ENCODE results near the gene PIAS4.

The PIAS4 gene

DNA sequence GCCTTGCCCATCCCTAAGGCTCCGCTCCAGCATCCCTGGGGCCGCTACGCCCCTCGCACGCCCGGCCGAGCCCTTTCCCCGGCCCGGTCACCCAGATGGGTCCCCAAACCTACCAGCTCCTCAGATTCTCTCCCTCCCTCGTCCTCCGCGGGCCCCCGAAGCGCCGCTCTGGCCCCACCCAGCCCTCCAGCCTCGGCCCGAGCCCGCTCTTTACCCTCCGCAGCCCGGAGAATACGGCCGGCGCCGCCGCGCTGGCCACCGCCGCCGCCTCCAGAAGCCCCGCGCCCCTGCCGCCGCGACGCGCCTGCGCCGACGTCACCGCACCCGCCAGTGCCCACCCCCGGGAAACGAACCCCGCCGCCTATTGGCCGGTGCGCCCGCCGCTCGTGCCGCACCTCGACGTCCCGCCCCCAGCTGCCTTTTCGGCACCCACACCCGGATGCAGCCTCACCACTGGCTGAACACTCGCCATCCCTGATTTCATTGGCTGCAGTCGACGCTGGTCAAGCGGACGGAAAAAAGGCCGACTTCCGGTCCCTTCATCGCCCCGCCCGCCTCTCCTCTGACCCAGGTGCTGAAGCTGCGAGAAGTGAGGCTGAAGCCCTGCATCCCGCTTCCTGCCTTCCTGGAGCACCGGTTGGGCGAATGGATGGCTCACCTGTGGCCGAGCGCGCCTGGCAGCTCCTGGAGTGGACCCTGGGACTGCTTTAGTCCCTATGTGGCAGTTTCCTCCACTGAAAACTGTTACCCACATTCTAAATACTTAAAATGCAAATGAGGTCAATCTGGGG lies 36.5 kb upstream of the PIAS4 start, which contains the start of gene DAPK3:
Gene DAPK3 (minus strand): TSS at position 292 of the 791 bp plus-strand sequence. CDS start 1,364 bp downstream, outside the sequence.
- DNase-seq (ENCODE audit: low spot score): peak; percentile 98
- in situ Hi-C loops (cut with MboI; ENCODE audit: low sequenced_read_pairs, unreplicated experiment): no loop called here
- TF ChIP-seq, protein P1, sequence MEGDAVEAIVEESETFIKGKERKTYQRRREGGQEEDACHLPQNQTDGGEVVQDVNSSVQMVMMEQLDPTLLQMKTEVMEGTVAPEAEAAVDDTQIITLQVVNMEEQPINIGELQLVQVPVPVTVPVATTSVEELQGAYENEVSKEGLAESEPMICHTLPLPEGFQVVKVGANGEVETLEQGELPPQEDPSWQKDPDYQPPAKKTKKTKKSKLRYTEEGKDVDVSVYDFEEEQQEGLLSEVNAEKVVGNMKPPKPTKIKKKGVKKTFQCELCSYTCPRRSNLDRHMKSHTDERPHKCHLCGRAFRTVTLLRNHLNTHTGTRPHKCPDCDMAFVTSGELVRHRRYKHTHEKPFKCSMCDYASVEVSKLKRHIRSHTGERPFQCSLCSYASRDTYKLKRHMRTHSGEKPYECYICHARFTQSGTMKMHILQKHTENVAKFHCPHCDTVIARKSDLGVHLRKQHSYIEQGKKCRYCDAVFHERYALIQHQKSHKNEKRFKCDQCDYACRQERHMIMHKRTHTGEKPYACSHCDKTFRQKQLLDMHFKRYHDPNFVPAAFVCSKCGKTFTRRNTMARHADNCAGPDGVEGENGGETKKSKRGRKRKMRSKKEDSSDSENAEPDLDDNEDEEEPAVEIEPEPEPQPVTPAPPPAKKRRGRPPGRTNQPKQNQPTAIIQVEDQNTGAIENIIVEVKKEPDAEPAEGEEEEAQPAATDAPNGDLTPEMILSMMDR (IDR thresholded peaks at IDR 0.05; ENCODE audit: borderline replicate concordance, control extremely low read depth, extremely low read depth, insufficient read depth, missing control alignments): no peak

DNA sequence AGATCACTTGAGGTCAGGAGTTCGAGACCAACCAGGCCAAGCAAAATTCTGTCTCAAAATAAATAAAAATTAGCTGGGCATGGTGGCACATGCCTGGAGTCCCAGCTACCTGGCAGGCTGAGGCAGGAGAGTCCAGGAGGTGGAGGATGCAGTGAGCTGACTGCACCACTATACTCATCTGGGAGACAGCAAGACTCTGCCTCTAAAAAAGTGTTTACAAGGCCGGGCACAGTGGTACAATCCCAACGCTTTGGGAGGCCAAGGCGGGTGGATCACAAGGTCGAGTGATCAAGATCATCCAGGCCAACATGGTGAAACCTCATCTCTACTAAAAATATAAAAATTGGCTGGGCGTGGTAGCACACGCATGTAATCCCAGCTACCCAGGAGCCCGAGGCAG lies 32.4 kb upstream of the PIAS4 start:
- TF ChIP-seq, protein P1 (IDR thresholded peaks at IDR 0.05; ENCODE audit: borderline replicate concordance, control extremely low read depth, extremely low read depth, insufficient read depth, missing control alignments): no peak
- DNase-seq (ENCODE audit: low spot score): no peak
- in situ Hi-C loops (cut with MboI; ENCODE audit: low sequenced_read_pairs, unreplicated experiment): no loop called here

DNA sequence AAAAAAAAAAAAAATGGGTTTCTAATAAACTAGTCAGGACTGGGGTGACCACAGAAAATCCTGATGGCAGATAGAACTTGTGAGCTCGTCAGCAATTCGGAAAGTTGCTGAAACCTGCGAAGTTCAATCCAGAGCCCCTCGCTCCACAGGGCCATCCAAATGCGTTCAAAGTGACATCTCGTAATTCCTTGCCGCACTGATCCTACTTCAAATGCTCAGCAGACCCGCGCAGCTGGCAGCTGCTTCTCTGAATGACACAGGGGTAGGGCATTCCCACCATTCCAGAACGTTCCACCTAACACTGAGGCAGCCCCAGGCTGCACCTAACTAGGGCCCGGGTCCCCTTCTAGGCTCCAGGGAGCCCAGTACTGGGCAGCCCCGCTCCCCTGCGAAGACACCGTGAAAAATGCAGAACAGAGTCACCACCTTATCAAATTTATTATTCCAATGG lies 31.9 kb upstream of the PIAS4 start:
- in situ Hi-C loops (cut with MboI; ENCODE audit: low sequenced_read_pairs, unreplicated experiment): no loop called here
- TF ChIP-seq, protein P1 (IDR thresholded peaks at IDR 0.05; ENCODE audit: borderline replicate concordance, control extremely low read depth, extremely low read depth, insufficient read depth, missing control alignments): no peak
- DNase-seq (ENCODE audit: low spot score): no peak

DNA sequence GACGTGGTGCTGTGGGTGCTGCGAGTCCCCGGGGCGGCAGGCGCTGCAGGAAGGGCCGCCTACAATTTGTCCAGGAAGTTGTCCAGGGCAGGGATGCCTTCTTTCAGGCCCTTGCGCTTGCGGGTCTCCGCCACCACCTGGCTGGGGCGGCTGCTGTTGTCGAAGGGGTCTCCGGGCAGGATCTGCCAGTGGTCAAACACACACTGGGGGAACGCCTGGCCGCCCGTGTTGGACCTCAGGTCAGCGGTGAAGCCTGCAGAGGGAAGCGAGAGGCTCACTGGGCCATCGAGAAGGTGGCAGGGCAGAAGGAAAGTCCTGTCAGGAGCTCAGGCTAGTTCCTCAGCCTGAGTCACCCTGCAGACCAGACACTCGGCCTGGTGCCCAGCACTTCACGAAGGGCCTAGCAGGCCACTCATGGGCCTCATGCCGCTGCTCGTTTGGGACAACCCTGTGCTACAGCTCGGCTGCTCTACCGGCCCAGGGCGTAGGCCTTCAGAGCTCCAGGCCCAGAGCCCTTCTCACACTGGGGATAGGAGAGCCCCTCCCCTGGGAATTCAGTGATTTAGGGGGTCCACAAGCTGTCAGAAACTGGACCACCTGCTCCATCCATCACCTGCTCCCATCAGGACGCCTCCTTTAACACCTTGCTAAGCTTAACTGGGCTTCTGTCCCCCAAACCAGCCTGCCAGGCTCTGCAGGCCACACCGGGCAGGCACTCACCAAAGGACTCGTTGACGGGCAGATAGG lies 30.9 kb upstream of the PIAS4 start:
- no peak for DNase-seq (ENCODE audit: low spot score)
- TF ChIP-seq, protein P1 (IDR thresholded peaks at IDR 0.05; ENCODE audit: borderline replicate concordance, control extremely low read depth, extremely low read depth, insufficient read depth, missing control alignments): no peak

DNA sequence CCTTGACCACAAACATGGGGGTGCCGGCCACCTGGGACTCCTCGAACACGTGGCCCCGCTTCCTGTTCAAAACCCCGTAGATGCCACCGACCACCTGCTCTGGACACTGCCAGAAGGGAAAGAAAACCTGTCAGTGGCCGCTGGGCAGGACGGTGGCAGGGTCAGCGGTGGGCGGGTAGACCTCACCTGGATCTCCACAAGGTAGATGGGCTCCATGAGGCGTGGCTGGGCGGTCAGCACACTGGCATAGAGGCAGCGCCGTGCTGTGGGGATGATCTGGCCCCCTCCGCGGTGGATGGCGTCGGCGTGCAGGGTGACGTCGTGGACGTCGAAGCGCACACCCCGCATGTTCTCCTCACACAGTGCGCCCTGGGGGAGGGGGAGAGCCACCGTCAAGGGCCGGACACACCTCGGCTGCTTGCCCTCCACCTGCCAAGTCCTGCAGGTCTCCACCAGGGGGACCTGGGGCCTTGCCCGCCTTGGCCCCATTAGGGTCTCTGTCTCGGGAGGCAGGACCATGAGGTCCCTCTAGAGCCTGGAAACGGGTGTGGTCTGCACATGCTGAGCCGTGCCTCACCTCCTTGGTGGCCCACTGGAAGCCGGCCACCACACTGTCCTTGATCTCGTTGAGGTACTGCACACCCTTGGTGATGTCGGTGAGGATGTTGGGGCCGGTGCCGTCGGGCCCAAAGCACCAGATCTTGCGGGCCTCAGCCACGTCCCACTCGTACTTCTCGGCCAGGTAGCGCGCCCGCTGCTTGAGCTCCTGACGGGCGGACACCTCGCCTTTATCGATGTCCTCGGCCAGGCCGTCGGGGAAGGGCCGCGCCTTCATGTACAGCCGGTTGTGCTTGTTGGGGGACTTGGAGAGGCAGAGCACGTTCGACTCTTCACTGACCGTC lies 30.0 kb upstream of the PIAS4 start:
- TF ChIP-seq, protein P1 (IDR thresholded peaks at IDR 0.05; ENCODE audit: borderline replicate concordance, control extremely low read depth, extremely low read depth, insufficient read depth, missing control alignments): no peak
- DNase-seq (ENCODE audit: low spot score): no peak
- in situ Hi-C loops (cut with MboI; ENCODE audit: low sequenced_read_pairs, unreplicated experiment): no loop called here

More for the DNA sequence above, 30.9 kb upstream of the PIAS4 start:
- in situ Hi-C loops (cut with MboI; ENCODE audit: low sequenced_read_pairs, unreplicated experiment): no loop called here

DNA sequence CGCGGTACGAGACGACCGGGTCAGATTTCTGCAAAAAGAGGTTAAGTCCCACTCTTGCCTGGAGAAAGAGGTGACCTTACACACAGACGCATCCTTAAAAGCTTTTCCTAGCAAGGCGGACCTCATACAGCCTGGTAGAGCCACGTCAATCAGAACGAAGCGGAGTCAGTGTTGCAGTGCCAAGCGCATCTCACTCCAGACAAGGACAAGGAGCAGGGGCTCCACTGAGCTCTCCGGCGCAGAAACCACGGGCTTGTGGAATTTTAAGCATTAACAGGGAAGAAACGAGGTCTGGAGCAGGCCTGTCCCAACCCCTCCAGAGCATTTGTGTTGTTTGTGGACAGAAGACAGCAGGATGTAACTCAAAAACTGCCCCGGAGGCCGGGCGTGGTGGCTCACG lies 29.4 kb upstream of the PIAS4 start:
- DNase-seq (ENCODE audit: low spot score): no peak
- in situ Hi-C loops (cut with MboI; ENCODE audit: low sequenced_read_pairs, unreplicated experiment): no loop called here
- TF ChIP-seq, protein P1 (IDR thresholded peaks at IDR 0.05; ENCODE audit: borderline replicate concordance, control extremely low read depth, extremely low read depth, insufficient read depth, missing control alignments): no peak

Measured in GM13976 (cell line).